ENCODE measurements around the gene CCDC57.

CCDC57 gene

DNA sequence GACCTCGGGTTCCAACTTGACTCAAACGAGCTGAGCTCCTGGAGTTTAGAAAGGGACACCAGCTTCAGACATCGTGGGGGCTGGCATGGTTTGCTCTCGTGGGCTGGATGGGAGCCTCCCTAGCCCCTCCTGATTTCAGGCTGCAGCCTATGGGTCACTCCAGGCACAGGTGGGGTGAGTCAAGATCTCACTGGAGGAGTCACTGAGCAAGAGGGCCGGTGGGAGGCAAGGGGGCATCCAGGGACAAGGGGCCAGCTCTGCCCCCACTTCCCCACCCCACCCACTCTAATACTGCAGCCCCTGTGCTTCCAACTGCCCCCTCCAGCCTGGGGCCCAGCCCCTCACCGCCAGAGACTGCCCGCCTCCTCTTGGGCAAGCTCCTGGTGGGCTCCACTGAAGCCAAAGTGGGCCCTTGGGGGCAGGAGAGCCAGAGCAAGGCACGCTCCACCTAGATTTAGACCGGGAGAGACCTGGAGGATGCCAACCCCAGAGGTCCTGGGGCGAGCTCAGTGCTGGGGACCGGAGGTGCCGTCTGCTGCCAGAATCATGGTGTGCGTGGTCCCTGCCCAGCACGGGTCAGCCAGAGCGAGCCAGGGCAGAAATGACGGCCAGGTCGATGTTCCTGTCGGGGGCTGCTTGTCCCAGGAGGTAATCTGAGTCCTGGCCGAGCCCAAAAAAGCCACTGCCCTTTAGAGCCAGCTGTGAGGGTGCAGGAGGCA lies 22.6 kb upstream of the CCDC57 start:
- DNase-seq: no peak

DNA sequence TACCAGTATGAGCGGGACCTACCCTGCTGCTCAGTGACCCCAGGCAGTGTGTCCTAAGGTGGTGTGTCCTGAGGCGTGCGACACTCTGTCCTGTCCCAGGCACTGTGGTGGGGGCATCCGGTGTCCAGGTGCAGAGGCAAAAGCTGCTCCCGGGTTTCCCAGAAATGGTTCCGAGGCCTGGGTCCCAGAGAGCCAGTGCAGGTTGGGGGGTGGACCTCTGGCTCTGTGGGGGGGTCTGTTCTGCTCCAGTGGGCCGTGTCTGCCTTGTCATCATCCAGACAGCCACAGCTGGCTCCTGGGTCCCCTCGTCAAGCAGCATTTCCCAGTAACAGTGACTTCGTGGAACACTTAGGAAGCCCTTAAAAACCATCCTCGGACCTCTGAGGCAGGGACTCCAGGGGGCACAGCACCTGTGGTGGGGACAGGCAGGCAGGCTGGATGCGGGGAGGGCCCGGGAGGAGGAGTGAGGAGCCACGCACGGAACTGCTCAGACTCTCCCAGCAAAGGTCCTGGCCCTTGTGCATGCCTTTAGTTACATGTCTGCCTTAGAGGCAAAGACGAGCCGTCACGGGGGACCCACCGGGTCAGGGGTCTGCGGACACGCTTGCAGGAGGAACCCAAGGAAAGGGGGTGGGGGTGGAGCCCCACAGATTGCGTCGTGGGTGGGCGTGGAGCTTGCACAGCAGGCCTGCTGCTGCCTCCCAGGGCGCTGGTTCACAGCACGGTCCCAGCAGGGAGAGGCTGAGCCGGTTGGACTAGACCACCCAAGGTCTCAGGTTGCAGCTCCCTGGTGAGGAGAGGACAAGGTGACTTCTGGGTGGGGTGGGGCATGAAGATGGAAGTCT lies 21.8 kb upstream of the CCDC57 start:
- no peak for DNase-seq

DNA sequence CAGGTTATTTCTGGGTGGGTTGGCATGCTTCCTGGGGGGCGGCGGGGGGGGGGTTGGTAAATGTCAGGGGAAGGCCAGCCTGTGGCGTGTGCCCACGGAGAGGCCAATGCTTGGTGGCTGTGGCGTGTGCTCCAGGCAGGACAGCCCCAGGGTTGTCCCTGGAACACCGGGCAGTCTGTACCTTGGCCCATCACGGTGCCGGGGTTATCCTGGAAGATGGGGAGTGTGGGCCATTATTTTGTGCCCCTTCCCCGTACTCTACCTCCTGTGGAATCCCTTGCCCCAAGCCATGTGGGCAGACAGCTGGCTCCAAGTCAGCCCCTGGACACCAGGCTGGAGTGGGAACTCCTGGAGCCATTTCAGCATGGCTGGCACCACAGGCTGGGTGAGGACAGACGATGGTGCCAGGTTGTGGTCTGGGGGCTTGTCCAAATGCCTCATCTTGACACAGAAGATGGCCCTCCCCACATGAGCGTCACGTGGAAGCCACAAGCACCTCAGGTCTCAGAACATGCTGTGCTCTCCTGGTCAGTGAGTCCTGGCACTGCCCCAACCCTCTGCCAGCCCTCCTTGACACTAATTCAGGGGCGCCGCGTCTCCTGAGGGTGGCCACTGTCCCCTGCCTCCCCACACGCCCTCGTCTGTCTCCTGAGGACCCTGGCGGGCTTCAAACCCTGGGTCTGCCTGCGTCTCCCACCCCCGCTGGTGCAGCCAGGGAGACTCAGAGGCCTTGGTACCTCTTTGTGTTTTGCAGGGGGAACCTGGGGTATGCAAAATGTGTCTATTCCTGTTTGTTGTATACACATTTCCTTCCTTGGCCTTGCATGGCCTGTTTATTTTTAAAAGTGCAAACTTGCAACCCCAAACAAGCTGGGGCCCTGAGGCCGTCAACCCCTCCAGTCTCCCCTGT lies 20.5 kb upstream of the CCDC57 start:
- DNase-seq: no peak

DNA sequence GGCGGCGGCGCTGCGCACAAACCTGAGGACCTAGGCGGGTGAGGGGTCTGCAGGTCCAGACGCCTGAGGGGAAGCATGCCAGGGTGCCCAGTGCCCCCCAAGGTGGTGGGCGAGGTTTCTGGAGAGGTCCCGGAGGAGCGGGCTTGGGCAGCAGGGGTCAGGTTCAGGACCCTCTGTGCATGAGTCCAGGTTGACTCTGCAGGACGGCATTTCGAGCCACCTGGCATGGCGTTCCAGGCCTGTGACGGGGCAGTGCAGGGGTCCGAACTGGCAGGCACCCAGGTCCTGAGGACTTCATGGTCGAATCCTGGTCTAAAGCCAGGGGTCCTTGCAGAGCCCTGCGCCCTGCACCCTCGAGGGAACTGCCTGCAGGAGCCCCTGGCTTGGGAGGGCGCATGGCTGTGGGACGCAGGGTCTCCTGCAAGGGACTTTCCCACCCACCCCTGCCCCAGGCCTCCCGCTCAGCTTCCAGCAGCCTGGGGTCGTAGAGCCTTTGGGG lies 19.7 kb upstream of the CCDC57 start:
- no peak for DNase-seq

DNA sequence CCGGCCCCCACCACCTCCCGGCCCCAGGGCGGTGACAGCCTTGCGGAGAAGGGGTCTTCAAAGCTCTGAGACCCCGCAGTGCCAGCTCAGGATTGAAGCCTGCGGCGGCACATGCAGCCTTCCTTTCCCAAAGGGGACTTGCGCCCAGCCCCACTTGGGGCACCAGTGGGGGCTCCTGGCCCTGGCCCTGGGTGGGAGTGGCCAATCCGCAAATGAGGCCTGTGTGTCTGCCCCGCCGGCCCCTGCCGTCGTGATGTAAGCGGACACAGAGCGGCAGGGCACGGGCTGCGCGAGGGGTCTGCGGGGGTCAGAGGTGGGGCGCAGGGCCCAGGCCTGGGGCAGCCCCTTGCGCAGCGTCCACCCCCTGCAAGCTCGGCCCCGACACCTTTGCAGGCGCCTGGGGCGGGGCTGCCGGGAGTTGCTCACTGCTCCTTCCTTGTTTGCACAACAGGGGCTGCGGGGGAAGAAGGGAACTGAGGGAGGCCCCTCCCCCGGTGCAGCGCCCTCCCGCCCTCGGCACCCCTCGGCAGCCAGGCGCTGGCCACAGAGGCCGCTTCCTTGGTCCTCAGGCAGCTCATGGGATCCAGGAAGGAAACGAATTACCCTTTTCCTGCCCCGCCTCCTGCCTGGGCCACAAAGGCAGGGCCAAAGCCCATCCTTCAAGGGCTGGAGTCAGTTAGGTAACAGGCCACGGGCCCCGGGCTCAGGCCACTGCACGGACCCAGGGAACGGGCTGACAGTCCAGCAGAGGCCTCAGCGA lies 19.1 kb upstream of the CCDC57 start:
- peak; percentile 71 to 77 for DNase-seq

DNA sequence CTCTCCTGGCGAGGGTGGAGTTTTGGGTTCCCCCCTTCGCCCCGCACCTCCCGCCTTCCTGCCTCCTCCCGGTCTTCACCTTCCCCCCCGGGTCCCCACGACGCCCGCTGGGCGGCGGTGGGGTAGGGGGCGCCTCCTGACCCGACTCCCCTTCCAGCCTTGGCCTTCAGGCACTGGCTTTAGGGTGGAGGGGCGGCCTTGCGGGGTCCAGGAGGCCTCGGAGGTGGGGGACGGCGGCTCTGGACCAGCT lies 18.6 kb upstream of the CCDC57 start:
- no peak for DNase-seq

DNA sequence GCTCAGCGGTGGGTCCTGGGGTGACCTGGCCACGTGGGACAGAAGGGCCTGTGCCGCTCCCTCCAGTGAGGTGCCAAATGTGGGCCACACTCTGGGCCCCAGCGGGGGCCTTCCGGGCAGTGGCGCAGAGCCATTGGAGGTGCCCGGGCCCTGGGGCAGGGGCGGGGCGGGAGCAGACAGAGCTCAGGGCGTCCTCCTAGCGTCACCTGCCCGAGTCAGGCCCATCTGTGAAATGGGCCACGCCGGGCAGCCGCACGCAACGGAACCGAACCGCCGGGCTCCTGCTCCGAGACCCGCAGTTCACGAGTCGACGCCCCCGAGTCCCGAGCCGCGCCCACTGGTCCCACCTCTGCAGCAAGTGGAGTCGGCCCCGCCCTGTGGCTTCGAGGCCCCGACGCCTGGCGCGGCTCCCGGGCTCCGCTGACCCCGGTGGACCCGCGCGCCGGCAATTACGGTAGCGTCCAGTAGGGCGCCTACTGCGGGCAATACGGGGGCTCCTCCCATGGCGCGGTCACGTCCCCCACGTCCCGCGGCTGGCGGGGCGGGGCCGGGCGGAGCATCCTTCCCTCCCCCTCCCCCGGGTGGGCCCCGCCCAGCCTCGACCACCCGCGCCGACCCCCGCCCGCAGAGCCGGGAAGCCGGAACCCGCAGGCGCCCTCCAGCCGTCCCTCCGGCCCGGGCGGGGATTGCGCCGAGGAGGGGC lies 18.1 kb upstream of the CCDC57 start:
- peak; percentile 67 to 82 for DNase-seq

DNA sequence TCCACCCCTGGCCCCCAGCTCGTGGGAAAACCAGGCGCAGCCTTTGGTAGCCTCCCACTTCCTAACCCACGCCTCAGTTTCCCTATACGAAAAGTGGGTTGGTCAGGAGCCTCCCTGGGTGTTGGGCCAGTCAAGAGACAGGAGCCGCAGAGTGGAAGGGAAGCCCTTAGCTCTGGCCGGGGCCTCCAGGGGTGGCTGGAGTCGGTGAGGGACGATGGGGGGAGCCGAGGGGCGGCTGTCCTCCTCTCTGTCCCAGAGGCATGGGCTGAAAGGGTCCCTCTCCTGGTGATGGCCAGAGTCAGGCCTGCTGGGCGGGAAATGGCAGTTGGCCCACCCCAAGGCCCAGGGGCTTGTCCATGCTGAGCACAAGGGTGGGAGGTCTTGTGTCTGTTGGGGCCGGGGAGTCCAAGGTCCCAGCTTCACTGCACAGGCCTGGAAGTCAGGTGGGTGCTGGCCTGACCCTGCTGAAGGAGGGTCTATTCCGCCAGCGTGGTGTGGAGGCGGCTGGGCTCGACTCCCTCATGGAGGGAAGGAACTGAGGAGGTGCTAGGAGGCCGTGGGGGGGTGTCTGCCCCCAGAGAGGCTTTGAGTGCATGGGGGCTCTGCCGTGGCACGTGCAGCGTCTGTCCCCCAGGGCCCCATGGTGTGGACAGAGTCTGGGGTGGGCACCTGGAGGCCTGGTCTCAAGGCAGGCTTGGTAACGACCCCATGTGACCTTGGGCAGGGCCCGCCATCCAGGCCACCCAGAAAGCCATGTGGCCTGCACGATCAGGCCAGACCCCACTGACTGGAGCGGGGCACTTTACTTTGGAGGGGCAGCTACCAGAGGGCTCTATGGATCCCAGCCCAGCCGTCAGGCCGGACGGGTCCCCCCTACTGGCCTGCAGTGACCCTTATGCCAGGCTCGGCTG lies 17.3 kb upstream of the CCDC57 start:
- peak in 1 of 2 donors; percentile 10 for DNase-seq

DNA sequence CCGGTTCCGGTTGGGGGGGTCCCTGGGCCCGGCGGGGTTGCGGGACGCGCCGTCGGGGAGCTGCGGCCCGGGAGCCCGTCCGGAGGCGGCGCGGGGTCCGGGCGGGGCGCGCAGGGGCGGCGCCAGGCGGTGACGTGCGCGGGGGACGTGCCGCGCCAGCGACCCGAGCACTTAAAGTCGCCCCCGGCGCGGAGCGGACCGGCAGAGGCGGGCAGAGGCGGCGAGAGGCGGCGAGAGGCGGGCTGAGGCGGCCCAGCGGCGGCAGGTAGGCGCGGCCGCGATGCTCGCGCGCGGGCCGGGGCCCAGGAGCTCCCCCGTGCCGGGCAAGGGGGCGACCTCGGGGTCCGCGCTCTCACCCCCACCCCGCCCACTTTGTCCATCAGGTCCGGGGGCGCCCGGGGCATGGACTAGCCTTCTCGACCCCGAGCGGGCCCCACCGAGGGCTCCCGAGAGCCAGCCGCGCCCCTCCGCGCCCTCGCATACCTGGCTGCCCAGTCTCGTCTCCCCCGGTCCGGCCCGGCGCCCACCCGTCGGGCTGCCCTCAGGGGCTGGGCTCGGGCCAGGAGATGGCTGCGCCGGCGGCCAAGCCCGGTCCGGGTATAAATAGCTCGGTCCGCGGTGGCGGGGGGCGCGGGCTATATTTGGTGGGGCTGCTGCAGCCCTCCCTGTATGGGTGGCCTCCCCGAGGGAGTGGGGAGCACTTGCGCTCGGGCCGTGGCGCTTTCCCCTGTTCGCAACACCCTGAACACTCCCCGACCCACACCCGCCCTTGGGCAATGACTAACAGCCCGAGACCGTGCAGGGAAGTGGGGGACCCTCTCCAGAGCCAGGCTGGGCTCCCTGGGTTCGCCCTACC lies 16.4 kb upstream of the CCDC57 start, which contains the start of gene SLC16A3:
TSS of gene SLC16A3 (plus strand) at position 201 of the 856 bp plus-strand sequence. CDS start 6,967 bp downstream, outside the sequence.
- peak; percentile 55 to 66 for DNase-seq

DNA sequence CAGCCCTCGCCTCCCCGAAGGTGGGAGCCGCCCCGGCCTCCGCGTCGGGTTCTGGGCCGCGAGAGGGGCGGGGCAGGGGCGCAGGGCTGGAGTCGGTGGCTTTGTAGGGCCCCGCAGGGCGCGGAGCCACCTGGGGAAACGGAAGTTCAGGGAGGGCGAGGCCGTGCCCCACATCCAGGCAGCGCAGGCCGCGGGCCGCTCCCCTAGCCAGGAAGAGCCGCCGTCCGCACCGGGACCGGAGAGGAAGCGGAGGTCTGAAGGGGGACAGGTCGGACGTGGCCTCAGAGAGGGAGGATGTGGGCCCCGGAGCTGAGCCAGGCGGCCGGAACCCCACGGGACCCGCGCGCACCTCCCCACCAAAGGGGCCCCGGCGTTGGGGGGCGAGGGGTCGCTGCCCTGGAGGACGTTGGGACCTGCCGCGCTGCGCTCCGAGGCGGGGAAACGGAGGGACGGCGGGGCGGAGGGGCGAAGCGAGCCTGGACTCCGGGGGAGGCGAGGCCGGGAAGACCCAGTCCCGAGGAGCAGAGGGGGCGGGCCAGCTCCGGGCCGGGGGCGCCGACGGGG lies 15.7 kb upstream of the CCDC57 start:
- DNase-seq: no peak

DNA sequence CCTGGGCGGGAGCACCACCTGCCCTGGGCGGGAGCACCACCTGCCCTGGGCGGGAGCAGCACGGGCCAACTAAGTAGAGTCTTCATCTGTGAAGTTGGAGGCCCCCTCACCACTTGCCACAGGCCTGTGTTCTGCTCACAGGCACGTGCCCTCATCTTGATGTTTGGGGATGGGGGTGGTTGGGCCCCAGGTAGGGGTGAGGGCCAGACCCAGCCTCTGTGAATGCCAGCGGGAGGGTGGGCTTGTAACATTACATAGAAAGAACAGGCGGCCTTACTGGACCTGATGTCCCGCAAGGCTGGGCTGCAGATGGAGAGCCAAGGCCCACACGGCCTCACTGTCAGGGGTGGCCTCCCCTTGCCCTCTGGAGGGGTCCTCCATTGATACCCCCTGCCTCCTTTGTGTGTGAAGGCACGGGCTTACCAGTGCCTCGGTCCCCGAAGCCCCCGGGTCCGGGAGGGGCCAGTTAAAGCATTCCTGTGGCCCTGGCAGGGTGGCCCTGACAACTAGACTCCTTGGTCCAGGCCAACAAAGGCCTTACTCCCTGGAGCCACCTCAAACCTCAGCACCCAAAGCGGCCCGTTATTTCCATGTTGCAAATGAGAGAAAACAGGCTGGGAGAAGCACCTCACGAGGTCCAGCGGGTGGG lies 15.1 kb upstream of the CCDC57 start:
- no peak for DNase-seq

DNA sequence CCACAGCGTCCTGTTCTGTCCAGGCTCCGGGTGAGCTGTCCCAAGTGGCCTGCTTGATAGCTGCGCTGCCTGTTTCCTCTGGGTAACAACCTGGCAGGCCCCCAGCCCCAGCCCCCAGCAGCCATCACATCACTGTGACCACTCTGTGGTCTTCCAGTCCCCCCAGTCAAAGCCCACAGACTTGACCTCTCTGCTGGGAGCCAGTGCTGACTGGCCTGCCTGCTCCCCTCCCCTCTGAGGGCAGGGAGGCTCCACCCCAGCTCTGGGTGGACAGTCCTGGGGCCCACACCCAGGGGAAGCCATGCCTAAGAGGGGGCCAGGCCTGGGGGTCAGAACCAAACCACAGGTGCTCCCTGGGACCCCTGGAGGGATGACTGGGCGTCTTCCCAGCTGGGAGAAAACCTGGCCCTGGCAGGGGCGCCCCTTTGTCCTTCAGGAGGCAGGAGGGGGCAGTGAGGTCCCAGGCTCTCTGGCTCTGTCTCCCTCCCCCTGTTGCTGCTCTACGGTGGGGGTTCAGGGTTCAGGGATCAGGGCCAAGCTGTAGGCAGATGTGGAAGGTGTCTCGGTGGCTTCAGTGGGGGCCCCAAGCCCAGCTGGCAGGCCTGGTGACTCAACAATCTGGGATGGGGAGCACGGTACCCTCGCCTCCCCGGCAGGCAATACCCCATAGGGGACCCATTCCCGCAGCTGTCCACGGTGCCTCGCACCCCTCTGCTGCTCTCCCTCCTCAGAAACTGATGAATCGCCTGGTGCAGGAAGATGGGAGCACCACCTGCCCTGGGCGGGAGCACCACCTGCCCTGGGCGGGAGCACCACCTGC lies 14.4 kb upstream of the CCDC57 start:
- DNase-seq: no peak

DNA sequence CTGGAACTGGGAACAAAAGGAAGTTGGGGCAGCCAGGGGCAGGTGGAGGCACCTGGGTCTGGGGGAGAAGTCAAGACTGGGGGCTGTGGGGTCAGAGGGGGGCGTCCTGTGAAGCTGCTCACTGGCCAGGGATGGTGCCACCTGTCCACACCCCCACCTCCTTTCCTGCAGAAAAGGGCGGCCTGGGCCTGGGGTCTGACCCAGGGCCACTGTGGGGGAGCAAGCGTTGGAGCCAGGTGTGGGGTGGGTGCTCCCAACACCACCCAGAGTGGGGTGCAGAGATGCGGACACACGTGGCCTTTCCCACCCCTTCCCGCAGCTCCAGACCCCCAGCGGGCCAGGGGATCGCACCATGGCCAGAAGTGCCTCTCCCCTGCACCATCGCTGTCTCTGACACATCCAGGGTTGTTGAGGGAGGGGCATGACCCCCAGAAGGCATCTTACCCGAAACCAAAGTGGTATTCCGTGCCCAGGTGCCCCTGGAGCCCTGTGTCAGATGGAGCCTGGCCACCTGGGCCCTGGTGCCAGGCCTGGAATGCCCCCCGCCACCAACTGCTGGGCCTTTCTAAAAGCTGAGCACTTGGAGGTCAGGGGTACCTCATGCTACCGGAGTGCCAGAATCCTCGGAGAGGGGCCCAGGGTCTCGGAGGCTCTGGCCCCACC lies 13.6 kb upstream of the CCDC57 start:
- no peak for DNase-seq

DNA sequence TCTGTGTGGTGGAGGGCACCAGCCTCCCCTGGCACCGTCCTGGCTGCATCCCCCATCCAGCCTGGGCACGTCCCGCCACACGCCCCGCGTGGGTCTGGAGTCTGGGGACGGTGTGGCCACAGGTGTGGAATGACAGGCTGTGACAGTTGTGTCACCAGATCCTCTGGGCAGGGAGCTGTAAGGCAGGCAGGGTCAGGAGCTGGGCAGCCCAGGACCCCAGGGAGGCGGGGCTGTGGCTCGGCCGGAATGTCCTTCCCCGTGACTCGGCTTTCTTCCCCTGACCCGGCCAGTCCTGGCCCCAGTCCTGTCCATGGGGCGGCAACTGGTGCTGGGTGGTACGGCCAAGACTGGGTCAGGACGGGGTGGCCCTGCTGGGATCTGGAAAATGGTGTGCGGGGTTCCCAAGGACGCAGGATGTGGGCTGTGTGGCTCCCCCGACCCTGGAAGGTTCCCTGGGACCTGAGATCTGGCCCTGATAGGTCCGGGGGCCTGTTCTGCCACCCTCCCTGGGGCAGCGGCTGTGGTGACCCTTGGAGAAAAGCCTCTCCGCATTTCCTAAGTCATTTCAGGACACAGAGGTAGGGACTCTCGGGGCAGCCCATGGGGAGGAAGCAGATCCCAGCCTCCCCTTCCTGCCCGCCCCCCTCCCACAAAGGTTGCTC lies 12.9 kb upstream of the CCDC57 start:
- DNase-seq: no peak

DNA sequence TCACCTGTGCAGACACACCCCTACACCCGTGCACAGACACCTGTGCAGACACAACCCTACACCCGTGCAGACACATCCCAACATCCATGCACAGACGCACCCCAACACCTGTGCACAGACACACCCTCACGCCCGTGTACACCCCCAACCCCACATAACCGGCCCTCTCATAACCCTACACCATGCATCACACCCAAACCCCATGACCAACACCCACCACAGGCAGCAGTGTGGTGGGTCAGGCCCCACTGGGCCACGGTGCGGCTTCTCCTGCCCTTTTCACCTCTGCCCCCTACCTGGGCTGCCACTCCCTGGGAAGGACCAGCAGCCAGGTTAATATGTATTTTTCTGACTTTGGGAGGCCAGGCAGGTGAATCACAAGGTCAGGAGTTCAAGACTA lies 12.0 kb upstream of the CCDC57 start:
- no peak for DNase-seq

DNA sequence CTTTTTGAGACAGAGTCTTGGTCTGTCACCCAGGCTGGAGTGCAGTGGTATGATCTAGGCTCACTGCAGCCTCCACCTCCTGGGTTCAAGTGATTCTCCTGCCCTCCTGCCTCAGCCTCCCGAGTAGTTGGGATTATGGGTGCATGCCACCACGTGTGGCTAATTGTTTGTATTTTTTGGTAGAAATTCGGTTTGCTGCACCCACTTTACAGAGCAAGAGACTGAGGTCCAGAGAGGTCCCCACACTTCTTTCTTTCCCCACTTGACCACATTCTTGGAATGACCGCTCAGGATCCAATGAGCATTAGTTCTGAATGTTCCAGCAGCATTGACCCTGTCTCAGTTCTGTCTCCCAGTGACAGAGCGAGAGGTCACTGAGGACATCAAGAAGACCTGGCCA lies 10.9 kb upstream of the CCDC57 start:
- DNase-seq: no peak

DNA sequence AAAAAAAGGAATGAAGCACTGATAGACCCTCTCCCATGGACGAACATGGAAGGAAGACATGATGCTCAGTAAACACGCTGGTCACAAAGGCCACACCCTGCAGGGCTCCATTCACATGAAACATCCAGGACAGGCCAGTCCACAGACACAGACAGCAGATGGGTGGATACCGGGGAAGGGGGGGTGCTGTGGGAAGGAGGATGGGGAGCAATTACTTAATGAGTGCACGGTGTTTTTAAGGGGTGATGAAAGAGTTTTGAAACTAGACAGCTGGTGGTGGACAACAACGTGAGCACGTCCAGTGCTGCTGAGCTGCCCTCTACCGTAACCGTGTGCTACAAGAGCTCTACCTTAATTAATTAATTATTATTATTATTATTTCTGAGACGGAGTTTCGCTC lies 10.2 kb upstream of the CCDC57 start:
- no peak for DNase-seq
